Measurements from ENCODE around the gene SCRN3.
"Not testable (repeated sequence)": the region's sequence is repeated elsewhere in the genome, so short reads cannot be mapped to it uniquely, and the experiment has no call there.

Gene SCRN3

GRCh38 chr2:174395284-174395968, at the start of gene SCRN3:
Gene SCRN3 (plus strand): TSS chr2:174395730. CDS start chr2:174398284, 2,554 bp downstream.
- Mint-ChIP-seq H3K27ac (peak within 1 kb of the TSS; percentile 99), H3K9me3 (no peaks in the 10 kb centered on the region), H3K27me3 (ENCODE audit: low read depth, poor library complexity) (peaks cover 4% of the 10 kb centered on the region), H3K36me3 (ENCODE audit: low read depth) (peaks cover 28% of the 10 kb centered on the region), H3K4me1 (peaks cover 24% of the 10 kb centered on the region), H3K4me3 (peak within 1 kb of the TSS; percentile 96)
- DNase-seq: peak; percentile 74
- no peak for TF ChIP-seq CTCF (IDR thresholded peaks at IDR 0.05)

- H3K27me3 Mint-ChIP-seq (ENCODE audit: low read depth, poor library complexity): peaks cover 19% of the 10 kb centered on the region
- H3K9me3 Mint-ChIP-seq: no peaks in the 10 kb centered on the region
- peaks cover 20% of the 10 kb centered on the region for H3K36me3 Mint-ChIP-seq (ENCODE audit: low read depth)
- DNase-seq: no peak
- peak; percentile 42 for TF ChIP-seq CTCF (IDR thresholded peaks at IDR 0.05)
- peaks cover 1% of the 10 kb centered on the region for H3K4me1 Mint-ChIP-seq
- no peak overlapping the region for H3K4me3 Mint-ChIP-seq
- no peak overlapping the region for H3K27ac Mint-ChIP-seq
Measured at GRCh38 chr2:174350018-174350417, 45.5 kb upstream of the SCRN3 start.

GRCh38 chr2:174350593-174351181, 44.8 kb upstream of the SCRN3 start:
- H3K36me3 Mint-ChIP-seq (ENCODE audit: low read depth): peaks cover 22% of the 10 kb centered on the region
- no peak overlapping the region for H3K4me3 Mint-ChIP-seq
- no peak for DNase-seq
- H3K27me3 Mint-ChIP-seq (ENCODE audit: low read depth, poor library complexity): peaks cover 13% of the 10 kb centered on the region
- no peak overlapping the region for H3K27ac Mint-ChIP-seq
- TF ChIP-seq CTCF (IDR thresholded peaks at IDR 0.05): no peak
- H3K4me1 Mint-ChIP-seq: no peaks in the 10 kb centered on the region
- H3K9me3 Mint-ChIP-seq: no peaks in the 10 kb centered on the region

- no peak for TF ChIP-seq CTCF (IDR thresholded peaks at IDR 0.05)
- H3K27me3 Mint-ChIP-seq (ENCODE audit: low read depth, poor library complexity): no peaks in the 10 kb centered on the region
- no peak for DNase-seq
- H3K27ac Mint-ChIP-seq: no peak overlapping the region
- H3K4me3 Mint-ChIP-seq: no peak overlapping the region
- H3K9me3 Mint-ChIP-seq: no peaks in the 10 kb centered on the region
- H3K36me3 Mint-ChIP-seq (ENCODE audit: low read depth): peaks cover 15% of the 10 kb centered on the region
- no peaks in the 10 kb centered on the region for H3K4me1 Mint-ChIP-seq
Measured at GRCh38 chr2:174353004-174353403, 42.5 kb upstream of the SCRN3 start.

GRCh38 chr2:174356347-174356746, 39.2 kb upstream of the SCRN3 start:
- Mint-ChIP-seq H3K9me3 (peaks cover 4% of the 10 kb centered on the region), H3K4me3 (no peak overlapping the region), H3K27ac (no peak overlapping the region), H3K4me1 (no peaks in the 10 kb centered on the region), H3K36me3 (ENCODE audit: low read depth) (peaks cover 31% of the 10 kb centered on the region), H3K27me3 (ENCODE audit: low read depth, poor library complexity) (no peaks in the 10 kb centered on the region)
- no peak for DNase-seq
- no peak for TF ChIP-seq CTCF (IDR thresholded peaks at IDR 0.05)

GRCh38 chr2:174359663-174360062, 35.9 kb upstream of the SCRN3 start:
- H3K36me3 Mint-ChIP-seq (ENCODE audit: low read depth): peaks cover 58% of the 10 kb centered on the region
- not testable (repeated sequence) for H3K4me3 Mint-ChIP-seq; DNase-seq; H3K4me1 Mint-ChIP-seq; H3K27ac Mint-ChIP-seq; H3K27me3 Mint-ChIP-seq (ENCODE audit: low read depth, poor library complexity)
- peaks cover 23% of the 10 kb centered on the region for H3K9me3 Mint-ChIP-seq
